NCI-H524 (cell line): Measurements from ENCODE around the gene DNAJA2.
"Not testable (repeated sequence)": the region's sequence is repeated elsewhere in the genome, so short reads cannot be mapped to it uniquely, and the experiment has no call there.

Experiments
- DNase-seq, 2 experiments: peaks; one replicate each; lab custom pipeline; 2025; lab: John Stamatoyannopoulos, UW

DNAJA2 gene

GRCh38 chr16:46973207-46973995, at the start of gene DNAJA2:
Gene DNAJA2, minus strand, starts transcription at chr16:46973674. Its CDS starts 102 bp downstream, at chr16:46973572.
- peak; percentile 62 to 84 for DNase-seq

GRCh38 chr16:47019568-47019967, 46.1 kb upstream of the DNAJA2 start:
- peak; percentile 13 to 36 for DNase-seq

DNA sequence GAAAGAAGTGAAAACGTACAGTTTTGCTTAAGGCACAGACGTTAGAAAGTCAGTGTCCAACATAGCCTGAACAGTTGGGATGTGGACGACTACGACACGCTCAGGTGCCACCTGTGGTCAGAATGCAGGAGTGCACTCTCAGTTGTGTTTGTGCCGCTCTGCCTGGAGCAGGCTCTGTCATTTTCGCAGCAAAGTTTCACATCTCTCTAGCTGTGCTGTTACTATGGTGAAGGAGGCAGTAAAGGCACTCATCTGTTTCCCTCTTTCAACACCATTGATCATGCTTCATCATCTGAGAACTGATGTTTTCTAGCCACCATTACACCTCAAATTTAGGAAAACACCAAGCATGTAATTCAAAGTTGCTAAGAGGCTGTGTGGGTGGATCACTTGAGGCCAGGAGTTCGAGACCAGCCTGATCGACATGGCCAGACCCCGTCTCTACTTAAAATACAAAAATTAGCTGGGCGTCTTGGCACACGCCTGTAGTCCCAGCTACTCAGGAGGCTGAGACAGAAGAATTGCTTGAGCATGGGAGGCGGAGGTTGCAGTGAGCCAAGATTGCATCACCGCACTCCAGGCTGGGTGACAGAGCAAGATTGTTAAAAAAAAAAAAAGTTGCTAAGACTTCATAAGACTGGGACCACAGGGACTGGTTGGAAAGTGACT, 44.9 kb upstream of the DNAJA2 start:
- DNase-seq, result peak; percentile 33 to 73

GRCh38 chr16:47017636-47018035, 44.2 kb upstream of the DNAJA2 start:
- DNase-seq, result no peak

DNA sequence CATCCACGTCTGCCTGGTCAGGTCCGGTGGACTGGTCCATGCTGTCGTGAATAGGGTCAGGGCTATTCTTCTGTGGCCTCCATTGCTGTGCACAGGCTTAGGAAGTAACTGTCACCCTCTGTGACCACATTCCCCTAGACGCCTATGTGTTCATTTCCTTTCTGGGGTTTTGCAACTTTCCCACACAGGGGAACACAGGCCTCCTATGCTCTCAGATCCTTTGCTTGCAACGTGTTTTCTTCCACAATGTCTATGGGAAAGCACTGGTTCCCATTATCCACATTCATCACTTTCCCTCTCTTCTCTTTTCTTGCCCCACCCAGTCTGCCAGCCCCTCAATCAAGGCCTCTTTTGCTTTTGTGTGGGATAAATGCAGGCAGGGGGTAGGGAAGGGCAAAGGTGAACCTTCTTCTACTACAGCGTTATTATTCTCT, 43.2 kb upstream of the DNAJA2 start:
- no peak for DNase-seq

- DNase-seq, result no peak
These were observed 40.4 kb upstream of the DNAJA2 start for GRCh38 chr16:47013910-47014309.

- no peak for DNase-seq
These were observed 39.7 kb upstream of the DNAJA2 start for GRCh38 chr16:47013172-47013571.

DNA sequence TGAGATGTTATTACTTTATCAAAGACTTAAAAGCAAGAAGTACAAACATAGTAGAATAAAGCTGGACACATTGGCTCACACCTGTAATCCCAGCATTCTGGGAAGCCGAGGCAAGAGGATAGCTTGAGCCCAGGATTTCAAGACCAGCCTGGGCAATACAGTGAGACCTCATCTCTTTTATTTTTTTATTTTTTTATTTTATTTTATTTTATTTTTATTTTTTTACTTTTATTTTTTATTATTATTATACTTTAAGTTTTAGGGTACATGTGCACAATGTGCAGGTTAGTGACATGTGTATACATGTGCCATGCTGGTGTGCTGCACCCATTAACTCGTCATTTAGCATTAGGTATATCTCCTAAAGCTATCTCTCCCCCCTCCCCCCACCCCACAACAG, 37.3 kb upstream of the DNAJA2 start:
- not testable (repeated sequence) for DNase-seq

- DNase-seq, result no peak
These were observed 35.1 kb upstream of the DNAJA2 start for GRCh38 chr16:47008612-47009011.

DNA sequence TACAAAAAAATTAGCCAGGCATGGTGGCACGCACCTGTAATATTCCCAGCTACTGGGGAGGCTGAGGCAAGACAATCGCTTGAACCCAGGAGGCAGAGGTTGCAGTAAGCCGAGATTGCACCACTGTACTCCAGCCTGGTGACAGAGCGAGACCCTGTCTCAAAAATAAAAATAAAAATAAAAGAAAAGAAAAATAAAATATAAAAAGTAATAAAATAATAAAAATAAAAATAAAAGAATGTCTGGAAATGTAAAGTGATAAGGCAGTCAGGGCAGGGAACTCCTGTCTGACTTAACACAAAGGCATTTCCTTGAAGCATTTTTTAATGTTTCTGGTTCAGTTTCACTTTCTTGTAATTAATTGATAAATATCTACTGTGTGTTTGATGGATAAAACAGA, 34.7 kb upstream of the DNAJA2 start:
- DNase-seq, result no peak

DNA sequence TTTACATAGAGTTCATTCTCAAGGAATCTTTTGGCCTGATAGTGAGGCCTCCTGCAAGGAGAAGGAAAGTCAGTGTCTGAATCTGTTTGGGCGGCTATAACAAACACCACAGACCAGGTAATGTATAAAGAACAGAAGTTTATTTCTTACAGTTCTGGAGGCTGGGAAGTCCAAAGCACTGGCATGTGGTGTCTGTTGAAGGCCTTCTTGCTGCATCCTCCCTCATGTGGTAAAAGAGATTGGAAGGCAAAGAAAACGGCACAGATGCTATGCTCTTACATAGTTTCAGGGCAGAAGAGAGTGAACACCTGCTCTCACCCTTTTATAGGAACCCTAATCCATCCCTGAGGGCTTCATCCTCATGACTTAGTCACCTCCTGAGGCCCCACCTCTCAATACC, 31.2 kb upstream of the DNAJA2 start:
- peak; percentile 55 to 80 for DNase-seq

GRCh38 chr16:47000066-47000465, 26.6 kb upstream of the DNAJA2 start:
- DNase-seq, result not testable (repeated sequence)

- no peak for DNase-seq
These were observed 24.4 kb upstream of the DNAJA2 start for GRCh38 chr16:46997844-46998243.

- DNase-seq, result no peak
These were observed 23.5 kb upstream of the DNAJA2 start for GRCh38 chr16:46996952-46997458.

- DNase-seq, result no peak
These were observed 22.9 kb upstream of the DNAJA2 start for GRCh38 chr16:46996391-46996790.

GRCh38 chr16:46991729-46992704, 18.5 kb upstream of the DNAJA2 start:
- DNase-seq, result no peak

GRCh38 chr16:46986896-46987295, 13.4 kb upstream of the DNAJA2 start:
- DNase-seq, result no peak

- DNase-seq, result no peak
These were observed 13.0 kb upstream of the DNAJA2 start for GRCh38 chr16:46986438-46986837.

DNA sequence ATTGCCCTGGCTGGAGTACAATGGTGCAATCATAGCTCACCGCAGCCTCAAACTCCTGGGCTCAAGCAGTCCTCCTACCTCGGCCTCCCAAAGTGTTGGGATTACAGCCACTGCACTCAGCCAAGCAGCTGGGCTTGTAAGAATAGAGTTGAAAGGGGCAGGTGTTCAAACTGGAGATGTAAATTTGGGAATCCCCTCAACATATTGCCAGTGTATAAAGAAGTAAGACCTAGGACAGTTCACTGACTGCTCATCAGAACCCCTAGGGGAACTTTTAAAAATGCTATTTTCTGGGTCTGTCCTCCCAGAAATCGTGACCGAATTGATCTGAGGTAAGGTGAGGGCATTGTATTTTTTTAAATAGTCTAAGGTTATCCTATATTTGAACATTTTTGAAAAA, 8.9 kb upstream of the DNAJA2 start:
- DNase-seq, result peak in 1 of 2 experiments; percentile 7

DNA sequence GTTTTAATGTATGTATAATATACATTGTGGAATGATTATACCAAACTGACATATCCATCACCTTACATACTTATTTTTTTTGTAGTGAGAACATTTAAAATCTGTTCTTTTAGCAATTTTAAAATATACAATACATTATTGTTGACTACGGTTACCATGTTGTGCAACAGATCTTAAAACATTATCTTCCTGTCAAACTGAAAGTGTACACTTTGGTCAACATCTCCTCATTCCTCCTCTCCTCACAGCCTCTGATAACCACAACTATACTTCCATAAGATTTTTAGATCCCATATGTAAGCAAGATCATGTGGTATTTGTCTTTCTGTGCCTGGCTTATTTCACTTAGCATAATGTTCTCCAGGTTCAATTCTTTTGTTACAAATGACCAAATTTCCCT, 7.5 kb upstream of the DNAJA2 start:
- DNase-seq, result no peak

DNA sequence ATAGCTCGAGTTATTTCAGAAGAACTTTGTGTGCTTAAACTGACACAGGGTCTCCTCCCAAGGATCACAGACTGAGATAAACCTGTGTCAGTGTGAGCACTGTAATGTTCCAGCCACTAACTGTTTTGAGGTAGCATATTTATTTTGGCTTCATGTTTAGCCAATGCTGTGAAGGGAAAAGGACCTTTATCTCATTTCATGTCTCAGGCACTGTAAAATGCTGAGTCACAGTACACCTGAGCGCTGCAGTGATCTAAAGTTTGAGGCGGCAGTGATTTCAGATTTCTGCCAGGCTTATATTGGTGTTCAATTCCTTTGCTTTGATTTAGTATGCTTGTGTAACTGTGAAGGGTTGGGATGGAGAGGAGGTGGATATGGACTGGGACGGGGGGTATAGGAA, 3.1 kb upstream of the DNAJA2 start:
- no peak for DNase-seq

DNA sequence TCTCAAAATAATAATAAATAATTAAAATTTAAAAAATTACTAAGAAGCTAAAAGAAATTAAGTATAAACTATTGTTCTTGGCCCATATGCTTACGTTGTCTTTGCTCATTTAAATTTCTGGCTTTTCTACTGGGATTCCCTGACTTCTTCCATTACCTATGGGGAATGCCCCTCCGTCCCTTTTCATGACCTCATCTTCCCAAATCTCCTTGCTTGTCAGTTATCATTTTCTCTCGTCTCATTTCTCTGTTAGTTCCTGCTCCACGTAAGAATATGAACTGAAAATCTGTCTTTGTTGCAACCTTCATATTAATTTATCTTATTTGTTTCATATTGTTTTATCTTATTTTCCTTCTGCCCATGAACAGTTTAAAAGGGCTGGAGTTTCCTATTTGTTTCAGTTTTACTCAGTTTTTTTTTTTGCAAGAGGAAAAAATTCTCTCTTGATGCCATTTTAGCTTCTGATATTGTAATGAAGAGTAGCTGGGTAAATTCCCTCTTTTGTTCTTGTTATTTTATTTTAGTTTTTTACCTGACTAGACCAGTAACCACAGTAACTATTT, 2.5 kb upstream of the DNAJA2 start:
- no peak for DNase-seq
